IMR-90 (cell line): ENCODE data around the gene OPN1SW. TPM values are rescaled to one million over a fixed set of nuclear protein-coding genes. Genes with fewer than 3 reads are reported as not detected.
A peak's percentile ranks its signal among the peaks of the same experiment; 100 is the strongest.

Source experiments
- ATAC-seq: fragments of 200-7000 bp; cut with Tn5 transposase; 2 replicates; pipeline ENCODE4 v1.9.1; 2020; ENCODE audit warnings: low read depth, mild to moderate bottlenecking, moderate library complexity
- BruUV-seq: library from RNA; stranded (reverse); fragments of 400-500 nt; replicated peaks from 2 replicates; lab custom pipeline; 2021; lab: Mats Ljungman, UMichigan
- CTCF ChIA-PET: fragments of 300-600 bp; formaldehyde crosslinking; extraction: SDS; loops from one replicate; lab custom pipeline; 2021; ENCODE audit warnings: antibody characterized with exemption; lab: Yijun Ruan, JAX
- POLR2A ChIA-PET: fragments of 300-600 bp; sonication (Branson Sonifier 250); formaldehyde crosslinking; loops from one replicate; lab custom pipeline; 2022; ENCODE audit warnings: antibody characterized with exemption; ENCODE audit not compliant: unreplicated experiment; lab: Charles Lee
- DNase-seq: peaks from one replicate; pipeline ENCODE4 v3.0.0; 2013
- H2AFZ ChIP-seq: replicated peaks from 2 replicates; pipeline ENCODE3; 2013; ENCODE audit warnings: low read length, mild to moderate bottlenecking; ENCODE audit not compliant: poor library complexity
- H2AK5ac ChIP-seq: 2 replicates; pipeline ENCODE4 v1.6.1; 2013; ENCODE audit warnings: low read depth, low read length, inconsistent platforms
- H2AK9ac ChIP-seq: replicated peaks from 2 replicates; pipeline ENCODE3; 2013; ENCODE audit warnings: mild to moderate bottlenecking, low read depth, low read length, moderate library complexity; ENCODE audit not compliant: poor library complexity
- H2BK120ac ChIP-seq: 2 replicates; pipeline ENCODE4 v1.6.1; 2013; ENCODE audit warnings: low read depth, low read length, inconsistent platforms
- H2BK15ac ChIP-seq: 3 replicates; pipeline ENCODE4 v1.6.1; 2013; ENCODE audit warnings: low read depth, low read length, inconsistent platforms
- H2BK20ac ChIP-seq: 2 replicates; pipeline ENCODE4 v1.6.1; 2013; ENCODE audit warnings: low read depth, mild to moderate bottlenecking, inconsistent platforms, low read length, moderate library complexity
- H2BK5ac ChIP-seq: 2 replicates; pipeline ENCODE4 v1.6.1; 2013; ENCODE audit warnings: mild to moderate bottlenecking, low read depth, low read length, inconsistent platforms; ENCODE audit not compliant: poor library complexity, severe bottlenecking
- H3K14ac ChIP-seq: replicated peaks from 2 replicates; pipeline ENCODE4 v1.6.1; 2013; ENCODE audit warnings: low read depth, low read length, inconsistent platforms
- H3K18ac ChIP-seq: 2 replicates; pipeline ENCODE4 v1.6.1; 2013; ENCODE audit warnings: low read depth, low read length, control low read depth
- H3K23ac ChIP-seq: 2 replicates; pipeline ENCODE4 v1.6.1; 2013; ENCODE audit warnings: low read depth, low read length, inconsistent platforms
- H3K27ac ChIP-seq: 2 replicates; pipeline ENCODE4 v1.5.1; 2013; ENCODE audit warnings: mild to moderate bottlenecking, control low read depth, low read length; ENCODE audit not compliant: insufficient read depth
- H3K27me3 ChIP-seq: 2 replicates; pipeline ENCODE4 v1.6.1; 2013; ENCODE audit warnings: low read length; ENCODE audit not compliant: control insufficient read depth, insufficient read depth
- H3K36me3 ChIP-seq: 2 replicates; pipeline ENCODE4 v1.6.1; 2013; ENCODE audit warnings: low read length, mixed read lengths; ENCODE audit not compliant: control insufficient read depth, insufficient read depth
- H3K4ac ChIP-seq: 2 replicates; pipeline ENCODE4 v1.6.1; 2013; ENCODE audit warnings: low read depth, low read length, inconsistent platforms
- H3K4me1 ChIP-seq: 2 replicates; pipeline ENCODE4 v1.6.1; 2013; ENCODE audit warnings: low read length, mixed read lengths; ENCODE audit not compliant: control insufficient read depth, insufficient read depth
- H3K4me2 ChIP-seq: 2 replicates; pipeline ENCODE4 v1.6.1; 2013; ENCODE audit warnings: low read depth, mild to moderate bottlenecking, control low read depth, low read length, moderate library complexity
- H3K4me3 ChIP-seq: 2 replicates; pipeline ENCODE4 v1.5.1; 2013; ENCODE audit warnings: low read depth, mild to moderate bottlenecking, control low read depth, low read length, moderate library complexity; ENCODE audit not compliant: insufficient read depth
- H3K56ac ChIP-seq: 2 replicates; pipeline ENCODE4 v1.6.1; 2013; ENCODE audit warnings: low read length, inconsistent platforms; ENCODE audit not compliant: insufficient read depth; ENCODE audit errors: extremely low read depth
- H3K79me1 ChIP-seq, 2 experiments: 2 replicates each; pipeline ENCODE4 v1.6.1; 2013; ENCODE audit warnings: low read length in 2 of 2, inconsistent platforms in 1 of 2, low read depth in 1 of 2
- H3K9ac ChIP-seq: 2 replicates; pipeline ENCODE4 v1.6.1; 2013; ENCODE audit warnings: low read depth, low read length, control low read depth
- H3K9me1 ChIP-seq: 2 replicates; pipeline ENCODE4 v1.6.1; 2013; ENCODE audit warnings: low read length, inconsistent platforms; ENCODE audit not compliant: insufficient read depth
- H3K9me3 ChIP-seq: 2 replicates; pipeline ENCODE4 v1.6.1; 2013; ENCODE audit warnings: low read length; ENCODE audit not compliant: control insufficient read depth, insufficient read depth
- H4K20me1 ChIP-seq: 2 replicates; pipeline ENCODE4 v1.6.1; 2013; ENCODE audit warnings: low read length, inconsistent platforms; ENCODE audit not compliant: insufficient read depth
- H4K5ac ChIP-seq: 2 replicates; pipeline ENCODE4 v1.6.1; 2013; ENCODE audit warnings: mild to moderate bottlenecking, low read depth, low read length, control low read depth
- H4K8ac ChIP-seq, 2 experiments: 2 replicates each; pipeline ENCODE4 v1.6.1; 2013; ENCODE audit warnings: low read depth in 2 of 2, low read length in 2 of 2, control low read depth in 1 of 2, inconsistent platforms in 1 of 2
- H4K91ac ChIP-seq: 2 replicates; pipeline ENCODE4 v1.6.1; 2013; ENCODE audit warnings: low read depth, low read length, inconsistent platforms; ENCODE audit not compliant: insufficient read depth
- BHLHE40 ChIP-seq: fragments of 150-350 bp; IDR thresholded peaks from 2 replicates; pipeline ENCODE4 v1.6.1; 2016; ENCODE audit warnings: mild to moderate bottlenecking, low read depth, low read length
- CEBPB ChIP-seq: IDR thresholded peaks from 2 replicates; pipeline ENCODE4 v1.6.1; 2012; ENCODE audit warnings: low read depth, low read length, improper control_type of control experiment
- CHD1 ChIP-seq: IDR thresholded peaks from 2 replicates; pipeline ENCODE4 v1.6.1; 2012; ENCODE audit warnings: low read depth, low read length, improper control_type of control experiment
- CTCF ChIP-seq: conservative IDR thresholded peaks from 2 replicates; pipeline ENCODE4 v1.5.1; 2012; ENCODE audit warnings: mild to moderate bottlenecking, low read depth, low read length, improper control_type of control experiment
- ELK1 ChIP-seq: fragments of 150-350 bp; IDR thresholded peaks from 2 replicates; pipeline ENCODE4 v1.6.1; 2016; ENCODE audit warnings: low read depth, mild to moderate bottlenecking, low read length, moderate library complexity, borderline replicate concordance
- FOS ChIP-seq: fragments of 150-350 bp; IDR thresholded peaks from 2 replicates; pipeline ENCODE4 v1.6.1; 2016; ENCODE audit warnings: low read depth, low read length
- MAFK ChIP-seq: IDR thresholded peaks from 2 replicates; pipeline ENCODE4 v1.6.1; 2012; ENCODE audit warnings: low read depth, low read length, improper control_type of control experiment
- MAZ ChIP-seq: IDR thresholded peaks from 2 replicates; pipeline ENCODE4 v1.6.1; 2012; ENCODE audit warnings: low read depth, mild to moderate bottlenecking, low read length, improper control_type of control experiment, moderate library complexity, borderline replicate concordance
- MXI1 ChIP-seq: IDR thresholded peaks from 2 replicates; pipeline ENCODE4 v1.6.1; 2012; ENCODE audit warnings: low read depth, mild to moderate bottlenecking, low read length, moderate library complexity, borderline replicate concordance
- NFE2L2 ChIP-seq: fragments of 150-350 bp; IDR thresholded peaks from 2 replicates; pipeline ENCODE4 v1.6.1; 2016; ENCODE audit warnings: low read depth, mild to moderate bottlenecking, low read length
- POLR2A ChIP-seq: IDR thresholded peaks from 2 replicates; pipeline ENCODE4 v1.6.1; 2012; ENCODE audit warnings: mild to moderate bottlenecking, low read depth, low read length
- RAD21 ChIP-seq: IDR thresholded peaks from 2 replicates; pipeline ENCODE4 v1.6.1; 2012; ENCODE audit warnings: low read length, improper control_type of control experiment
- RCOR1 ChIP-seq: IDR thresholded peaks from 2 replicates; pipeline ENCODE4 v1.6.1; 2012; ENCODE audit warnings: mild to moderate bottlenecking, low read length, improper control_type of control experiment; ENCODE audit not compliant: insufficient replicate concordance
- RFX5 ChIP-seq: IDR thresholded peaks from 2 replicates; pipeline ENCODE4 v1.8.0; 2012; ENCODE audit warnings: low read depth, mild to moderate bottlenecking, low read length, moderate library complexity
- SMC3 ChIP-seq: fragments of 150-350 bp; IDR thresholded peaks from 2 replicates; pipeline ENCODE4 v1.6.1; 2016; ENCODE audit warnings: low read depth, mild to moderate bottlenecking, antibody characterized with exemption, low read length, moderate library complexity
- USF2 ChIP-seq: fragments of 150-350 bp; IDR thresholded peaks from 2 replicates; pipeline ENCODE4 v1.6.1; 2017; ENCODE audit warnings: mild to moderate bottlenecking, antibody characterized with exemption, low read length, low read depth
- WGBS, 2 experiments: methylation state at CpG; one replicate each; pipeline versions ENCODE4 v1.1.5 to v1.1.7; 2013; ENCODE audit warnings: missing lambda C conversion rate in 2 of 2; ENCODE audit not compliant: insufficient read length in 1 of 2; ENCODE audit errors: extremely low coverage in 2 of 2; 5-methylcytosine and 5-hydroxymethylcytosine counted together
- dilution Hi-C: fragments of 300-500 bp; cut with HindIII; formaldehyde crosslinking; loops from one replicate; pipeline ENCODE4 v1.14.3; 2018; ENCODE audit warnings: low sequenced_read_pairs; ENCODE audit not compliant: unreplicated experiment
- in situ Hi-C: fragments of 300-500 bp; cut with MboI; formaldehyde crosslinking; loops from 3 replicates; pipeline ENCODE4 v1.14.3; 2019; ENCODE audit warnings: low sequenced_read_pairs, inconsistent platforms, mixed read lengths
- intact Hi-C: fragments of 100-400 bp; cut with micrococcal nuclease; formaldehyde crosslinking; loops from 2 replicates; pipeline ENCODE4 v1.10.0; 2022
- polyA plus RNA-seq, 3 experiments: library from polyadenylated mRNA; depleted of rRNA; stranded (reverse); fragments of >200 nt; gene quantifications; 2 replicates each; pipeline ENCODE4 v1.2.3, GENCODE V29; 2012; ENCODE audit warnings: low replicate concordance in 1 of 3
- total RNA-seq: library from RNA; depleted of rRNA; stranded (reverse); fragments of >200 nt; gene quantifications from 2 replicates; pipeline ENCODE4 v1.2.3, GENCODE V29; 2012

OPN1SW gene
- total and polyA plus RNA-seq, 2 of the 4 experiments (the other 2 are of a cell fraction): not detected

GRCh38 chr7:128796327-128796726 is 20.7 kb upstream of the OPN1SW start:
- H2BK5ac ChIP-seq: no peak overlapping the region
- H3K23ac ChIP-seq: no peak overlapping the region
- no peaks in the 10 kb centered on the region for H3K27me3 ChIP-seq
- peaks cover 9% of the 10 kb centered on the region for H3K4me1 ChIP-seq
- no peak overlapping the region for H2BK20ac ChIP-seq
- H3K14ac ChIP-seq: peak overlapping the region; percentile 82
- H2AK5ac ChIP-seq: no peak overlapping the region
- no peaks in the 10 kb centered on the region for H4K20me1 ChIP-seq
- peaks cover 11% of the 10 kb centered on the region for H3K36me3 ChIP-seq
- H3K4me2 ChIP-seq: no peak overlapping the region
- H3K9me3 ChIP-seq: no peaks in the 10 kb centered on the region
- no peak overlapping the region for H3K4me3 ChIP-seq
- no peak overlapping the region for H2BK120ac ChIP-seq
- POLR2A ChIA-PET: no interaction called here
- no peak overlapping the region for H2AK9ac ChIP-seq
- no peak overlapping the region for H3K4ac ChIP-seq
- peak overlapping the region; percentile 84 for H2AFZ ChIP-seq
- H4K91ac ChIP-seq: no peak overlapping the region
- H3K56ac ChIP-seq: no peak overlapping the region
- H3K79me1 ChIP-seq: peaks cover 0 to 13% of the 10 kb centered on the region in 2 experiments; a peak in 2 of 4 replicates
- DNase-seq (peak; percentile 86), ATAC-seq (peak; percentile 14; the same call in 1 of the 2 replicates)
- no TSS peak for BruUV-seq
- in situ Hi-C loops: no loop called here
- H3K18ac ChIP-seq: no peak overlapping the region
- peak overlapping the region in 1 of 2 experiments; percentile 36; a peak in 1 of 4 replicates for H4K8ac ChIP-seq
- dilution Hi-C loops: no loop called here
- no peak overlapping the region for H4K5ac ChIP-seq
- H3K9ac ChIP-seq: no peak overlapping the region
- H2BK15ac ChIP-seq: no peak overlapping the region
- intact Hi-C loops: no loop called here
- TF ChIP-seq CTCF: no peak
- TF ChIP-seq POLR2A: no peak
- TF ChIP-seq CEBPB: peak; percentile 64
- TF ChIP-seq ELK1: no peak
- TF ChIP-seq MXI1: no peak
- TF ChIP-seq FOS: no peak
- no peak for TF ChIP-seq USF2
- 0 out of 2 replicates have a peak, but pooled peaks have one; percentile 18 for TF ChIP-seq MAFK
- TF ChIP-seq NFE2L2: no peak
- TF ChIP-seq SMC3: no peak
- TF ChIP-seq BHLHE40: no peak
- TF ChIP-seq MAZ: no peak
- TF ChIP-seq RFX5: no peak
- TF ChIP-seq CHD1: no peak
- TF ChIP-seq RAD21: no peak
- TF ChIP-seq RCOR1: no peak
- WGBS, 2 experiments: 58% methylated on average over 2 of the region's 5 CpGs; no CpG with 5 or more reads in 1 of the 2 experiments
- CTCF ChIA-PET: no interaction called here
- no peak overlapping the region for H3K27ac ChIP-seq
- H3K9me1 ChIP-seq: peaks cover 2% of the 10 kb centered on the region; the same call in 1 of the 2 replicates
